COR-L47 (cell line): ENCODE data around the gene VKORC1.
A peak's percentile ranks its signal among the peaks of the same experiment; 100 is the strongest.

Source experiments
- DNase-seq: peaks from one replicate; lab custom pipeline; 2025; lab: John Stamatoyannopoulos, UW

VKORC1 gene

GRCh38 chr16:31082368-31083045, 12.1 kb downstream of the VKORC1 start:
- no peak for DNase-seq

- DNase-seq, result no peak
Observed at GRCh38 chr16:31081428-31082351, 12.9 kb downstream of the VKORC1 start.

GRCh38 chr16:31080756-31081419, 13.7 kb downstream of the VKORC1 start:
- DNase-seq, result no peak

- no peak for DNase-seq
Observed at GRCh38 chr16:31080035-31080629, 14.5 kb downstream of the VKORC1 start.

- DNase-seq, result no peak
Observed at GRCh38 chr16:31079342-31079944, 15.2 kb downstream of the VKORC1 start.

- DNase-seq, result no peak
Observed at GRCh38 chr16:31078597-31079341, 15.8 kb downstream of the VKORC1 start.

GRCh38 chr16:31077592-31078396, 16.8 kb downstream of the VKORC1 start:
- no peak for DNase-seq

- DNase-seq, result no peak
Observed at GRCh38 chr16:31077024-31077423, 17.6 kb downstream of the VKORC1 start.

GRCh38 chr16:31076319-31076718, 18.3 kb downstream of the VKORC1 start:
- no peak for DNase-seq

GRCh38 chr16:31074814-31075183, 19.8 kb downstream of the VKORC1 start:
- DNase-seq, result no peak

- DNase-seq, result peak; percentile 99
Observed at GRCh38 chr16:31073970-31074813, 20.4 kb downstream of the VKORC1 start, which contains the start of the genes ZNF646 and ZNF668. ZNF646 (plus strand) TSS chr16:31074422; CDS start chr16:31076325, 1,903 bp downstream. ZNF668 (minus strand) TSS chr16:31074240; CDS start chr16:31064459, 9,781 bp downstream.

GRCh38 chr16:31073142-31073969, 21.2 kb downstream of the VKORC1 start:
- DNase-seq, result peak; percentile 87

- DNase-seq, result peak; percentile 10
Observed at GRCh38 chr16:31072540-31073141, 22.0 kb downstream of the VKORC1 start.

- DNase-seq, result no peak
Observed at GRCh38 chr16:31071861-31072260, 22.7 kb downstream of the VKORC1 start.

- no peak for DNase-seq
Observed at GRCh38 chr16:31067342-31067741, 27.3 kb downstream of the VKORC1 start.

- DNase-seq, result no peak
Observed at GRCh38 chr16:31064882-31065461, 29.6 kb downstream of the VKORC1 start.

- no peak for DNase-seq
Observed at GRCh38 chr16:31063843-31064611, 30.6 kb downstream of the VKORC1 start.
